ENCODE measurements around the gene LIMA1.
A peak's percentile ranks its signal among the peaks of the same experiment; 100 is the strongest.
"Not testable (repeated sequence)": the region's sequence is repeated elsewhere in the genome, so short reads cannot be mapped to it uniquely, and the experiment has no call there.

Gene LIMA1

DNA sequence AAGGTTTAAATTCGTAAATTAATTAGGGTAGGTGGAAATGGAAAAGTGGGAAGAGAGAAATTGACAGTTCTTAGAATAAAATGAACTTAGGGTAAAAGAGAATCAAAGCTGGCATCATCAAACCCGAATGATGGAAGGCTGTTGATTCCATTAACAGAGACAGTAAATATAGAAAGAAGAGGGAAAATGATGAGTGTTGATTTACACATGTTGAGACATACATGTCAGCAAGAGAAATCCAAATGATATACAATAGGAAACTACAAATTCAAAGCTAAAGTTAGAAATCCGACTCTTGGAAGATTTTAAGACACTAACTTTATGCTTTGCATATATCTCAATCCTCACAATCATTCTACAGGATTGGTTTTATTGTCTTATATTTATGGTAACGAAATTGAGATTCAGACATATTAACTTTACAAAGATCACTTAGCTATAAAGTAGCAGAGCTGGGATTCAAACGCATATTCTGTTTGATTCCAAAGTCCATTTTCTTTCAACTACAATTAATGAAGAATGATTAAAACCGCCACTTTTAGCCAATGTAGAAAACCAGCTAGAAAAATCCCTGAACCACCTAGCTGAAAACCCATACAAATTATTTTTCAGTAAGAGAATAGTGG lies 30.2 kb downstream of the LIMA1 start:
- no peaks in the 10 kb centered on the region for H3K36me3 ChIP-seq
- no peak overlapping the region for H3K4me3 ChIP-seq
- peaks cover 0 to 24% (median 2%) of the 10 kb centered on the region in 10 experiments; a peak in 10 of 20 replicates for H3K4me1 ChIP-seq
- H4K20me1 ChIP-seq = no peaks in the 10 kb centered on the region
- peak overlapping the region in 1 of 11 experiments; percentile 60; a peak in 1 of 22 replicates for H3K4me2 ChIP-seq
- H3K9ac ChIP-seq = no peak overlapping the region
- no peaks in the 10 kb centered on the region for H3K27me3 ChIP-seq
- no peak overlapping the region for H3K27ac ChIP-seq
- no peaks in the 10 kb centered on the region for H3K9me3 ChIP-seq (replicated peaks in 1 of 11)
- no peak for TF ChIP-seq Cebpa-rat (IDR thresholded peaks at IDR 0.05)

GRCh38 chr12:50251619-50252252 lies 31.6 kb downstream of the LIMA1 start:
- H3K27ac ChIP-seq = no peak overlapping the region
- no peaks in the 10 kb centered on the region for H3K9me3 ChIP-seq (replicated peaks in 1 of 11)
- no peak overlapping the region for H3K9ac ChIP-seq
- TF ChIP-seq Cebpa-rat (IDR thresholded peaks at IDR 0.05) = no peak
- H3K27me3 ChIP-seq = no peaks in the 10 kb centered on the region
- H4K20me1 ChIP-seq = no peaks in the 10 kb centered on the region
- no peak overlapping the region for H3K4me2 ChIP-seq
- H3K36me3 ChIP-seq = no peaks in the 10 kb centered on the region
- H3K4me1 ChIP-seq = peaks cover 0 to 22% (median 2%) of the 10 kb centered on the region in 10 experiments; a peak in 8 of 20 replicates
- H3K4me3 ChIP-seq = no peak overlapping the region

- no peaks in the 10 kb centered on the region for H3K27me3 ChIP-seq
- no peaks in the 10 kb centered on the region for H4K20me1 ChIP-seq
- no peak overlapping the region for H3K9ac ChIP-seq
- H3K4me2 ChIP-seq = no peak overlapping the region
- no peak for TF ChIP-seq Cebpa-rat (IDR thresholded peaks at IDR 0.05)
- H3K27ac ChIP-seq = no peak overlapping the region
- H3K36me3 ChIP-seq = no peaks in the 10 kb centered on the region
- no peak overlapping the region for H3K4me3 ChIP-seq
- H3K9me3 ChIP-seq (replicated peaks in 1 of 11) = no peaks in the 10 kb centered on the region
- peaks cover 0 to 22% (median 2%) of the 10 kb centered on the region in 10 experiments; a peak in 8 of 20 replicates for H3K4me1 ChIP-seq
Observed at GRCh38 chr12:50249464-50250182, 33.7 kb downstream of the LIMA1 start.

DNA sequence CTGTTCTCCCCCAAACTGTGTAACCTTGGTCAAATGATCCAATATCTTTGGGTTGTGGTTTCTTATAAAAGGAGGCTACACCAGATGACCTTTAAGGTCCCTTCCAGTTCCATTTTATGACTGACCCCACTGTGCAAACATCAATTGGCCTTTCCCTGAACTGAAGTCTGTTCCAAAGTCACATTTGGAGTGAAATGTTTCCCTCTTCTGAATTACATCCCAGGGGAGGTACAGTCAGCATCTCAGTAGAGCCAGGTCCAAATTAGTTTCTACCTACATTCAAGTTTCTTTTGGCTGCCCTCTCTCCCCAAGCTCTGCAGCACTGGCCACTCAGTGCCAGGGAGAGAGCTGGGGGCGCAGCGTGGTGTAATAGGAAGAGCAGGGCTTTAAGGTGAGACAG lies 34.4 kb downstream of the LIMA1 start:
- TF ChIP-seq Cebpa-rat (IDR thresholded peaks at IDR 0.05) = no peak
- Histone ChIP-seq H3K27me3 (no peaks in the 10 kb centered on the region), H4K20me1 (no peaks in the 10 kb centered on the region), H3K9me3 (replicated peaks in 1 of 11) (no peaks in the 10 kb centered on the region), H3K4me1 (peaks cover 0 to 14% (median 2%) of the 10 kb centered on the region in 10 experiments; a peak in 5 of 20 replicates), H3K4me3 (no peak overlapping the region), H3K27ac (no peak overlapping the region), H3K9ac (no peak overlapping the region), H3K36me3 (no peaks in the 10 kb centered on the region), H3K4me2 (no peak overlapping the region)

GRCh38 chr12:50248411-50248810 lies 34.9 kb downstream of the LIMA1 start:
- TF ChIP-seq Cebpa-rat (IDR thresholded peaks at IDR 0.05) = no peak
- Histone ChIP-seq H3K4me3 (no peak overlapping the region), H3K27ac (no peak overlapping the region)

DNA sequence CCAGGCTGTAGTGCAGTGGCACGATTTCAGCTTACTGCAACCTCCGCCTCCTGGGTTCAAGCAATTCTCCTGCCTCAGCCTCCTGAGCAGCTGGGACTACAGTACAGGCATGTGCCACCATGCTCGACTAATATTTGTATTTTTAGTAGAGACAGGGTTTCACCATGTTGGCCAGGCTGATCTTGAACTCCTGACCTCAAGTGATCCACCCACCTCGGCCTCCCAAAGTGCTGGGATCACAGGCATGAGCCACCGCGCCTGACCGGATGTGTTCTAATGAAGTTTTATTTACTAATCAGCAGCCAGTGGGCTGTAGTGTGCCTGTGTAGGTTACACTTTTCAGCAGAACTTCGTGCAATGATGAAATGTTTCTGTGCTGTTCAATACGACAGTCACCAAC lies 35.7 kb downstream of the LIMA1 start:
- not testable (repeated sequence) for H3K4me2 ChIP-seq; H3K4me3 ChIP-seq; H3K9me3 ChIP-seq (replicated peaks in 1 of 11); H3K9ac ChIP-seq; H3K27ac ChIP-seq; H3K27me3 ChIP-seq; H3K4me1 ChIP-seq; H3K36me3 ChIP-seq; H4K20me1 ChIP-seq

More at GRCh38 chr12:50248411-50248810, 34.9 kb downstream of the LIMA1 start:
- Histone ChIP-seq H3K36me3 (no peaks in the 10 kb centered on the region), H3K4me1 (peaks cover 0 to 10% (median 0%) of the 10 kb centered on the region in 10 experiments; a peak in 5 of 20 replicates), H4K20me1 (no peaks in the 10 kb centered on the region), H3K9ac (no peak overlapping the region), H3K9me3 (replicated peaks in 1 of 11) (no peaks in the 10 kb centered on the region), H3K27me3 (no peaks in the 10 kb centered on the region), H3K4me2 (no peak overlapping the region)

GRCh38 chr12:50246873-50247612 lies 36.3 kb downstream of the LIMA1 start:
- H3K4me2 ChIP-seq = peak overlapping the region in 4 of 11 experiments; percentile 9 to 40 (median 27); a peak in 6 of 22 replicates
- TF ChIP-seq Cebpa-rat (IDR thresholded peaks at IDR 0.05) = no peak
- no peaks in the 10 kb centered on the region for H3K36me3 ChIP-seq
- no peaks in the 10 kb centered on the region for H3K9me3 ChIP-seq (replicated peaks in 1 of 11)
- H4K20me1 ChIP-seq = no peaks in the 10 kb centered on the region
- no peak overlapping the region for H3K4me3 ChIP-seq
- H3K27ac ChIP-seq = no peak overlapping the region
- no peak overlapping the region for H3K9ac ChIP-seq
- no peaks in the 10 kb centered on the region for H3K27me3 ChIP-seq
- H3K4me1 ChIP-seq = peaks cover 0 to 14% (median 0%) of the 10 kb centered on the region in 10 experiments; a peak in 6 of 20 replicates

GRCh38 chr12:50246197-50246865 lies 37.0 kb downstream of the LIMA1 start:
- no peak overlapping the region for H3K9ac ChIP-seq
- H3K27me3 ChIP-seq = no peaks in the 10 kb centered on the region
- H3K36me3 ChIP-seq = no peaks in the 10 kb centered on the region
- TF ChIP-seq Cebpa-rat (IDR thresholded peaks at IDR 0.05) = no peak
- H3K9me3 ChIP-seq (replicated peaks in 1 of 11) = no peaks in the 10 kb centered on the region
- H3K27ac ChIP-seq = no peak overlapping the region
- H3K4me3 ChIP-seq = no peak overlapping the region
- peaks cover 0 to 21% (median 0%) of the 10 kb centered on the region in 10 experiments; a peak in 6 of 20 replicates for H3K4me1 ChIP-seq
- no peak overlapping the region for H3K4me2 ChIP-seq
- H4K20me1 ChIP-seq = no peaks in the 10 kb centered on the region

Data from BLaER1 treated with 17β-estradiol and CSF1 and Interleukin-3, amounts not matched to agents 10 nM and 100 nM (cell line).